Skin epidermis (tissue), 12 donors: ENCODE results near the gene KIAA1217.

Experiments used
- H3K27ac ChIP-seq, 21 experiments: fragments of 200-600 bp; sonication (generic) in 11 of 21; one replicate each; pipeline ENCODE4 v1.5.0; 2020; ENCODE audit warnings: mild to moderate bottlenecking in 3 of 21, inconsistent platforms in 2 of 21, moderate library complexity in 2 of 21
- H3K4me3 ChIP-seq, 7 experiments: fragments of 200-600 bp; sonication (generic) in 2 of 7; one replicate each; pipeline ENCODE4 v1.5.0; 2020; ENCODE audit warnings: inconsistent platforms in 2 of 7, mild to moderate bottlenecking in 2 of 7, moderate library complexity in 1 of 7

The KIAA1217 gene, protein sequence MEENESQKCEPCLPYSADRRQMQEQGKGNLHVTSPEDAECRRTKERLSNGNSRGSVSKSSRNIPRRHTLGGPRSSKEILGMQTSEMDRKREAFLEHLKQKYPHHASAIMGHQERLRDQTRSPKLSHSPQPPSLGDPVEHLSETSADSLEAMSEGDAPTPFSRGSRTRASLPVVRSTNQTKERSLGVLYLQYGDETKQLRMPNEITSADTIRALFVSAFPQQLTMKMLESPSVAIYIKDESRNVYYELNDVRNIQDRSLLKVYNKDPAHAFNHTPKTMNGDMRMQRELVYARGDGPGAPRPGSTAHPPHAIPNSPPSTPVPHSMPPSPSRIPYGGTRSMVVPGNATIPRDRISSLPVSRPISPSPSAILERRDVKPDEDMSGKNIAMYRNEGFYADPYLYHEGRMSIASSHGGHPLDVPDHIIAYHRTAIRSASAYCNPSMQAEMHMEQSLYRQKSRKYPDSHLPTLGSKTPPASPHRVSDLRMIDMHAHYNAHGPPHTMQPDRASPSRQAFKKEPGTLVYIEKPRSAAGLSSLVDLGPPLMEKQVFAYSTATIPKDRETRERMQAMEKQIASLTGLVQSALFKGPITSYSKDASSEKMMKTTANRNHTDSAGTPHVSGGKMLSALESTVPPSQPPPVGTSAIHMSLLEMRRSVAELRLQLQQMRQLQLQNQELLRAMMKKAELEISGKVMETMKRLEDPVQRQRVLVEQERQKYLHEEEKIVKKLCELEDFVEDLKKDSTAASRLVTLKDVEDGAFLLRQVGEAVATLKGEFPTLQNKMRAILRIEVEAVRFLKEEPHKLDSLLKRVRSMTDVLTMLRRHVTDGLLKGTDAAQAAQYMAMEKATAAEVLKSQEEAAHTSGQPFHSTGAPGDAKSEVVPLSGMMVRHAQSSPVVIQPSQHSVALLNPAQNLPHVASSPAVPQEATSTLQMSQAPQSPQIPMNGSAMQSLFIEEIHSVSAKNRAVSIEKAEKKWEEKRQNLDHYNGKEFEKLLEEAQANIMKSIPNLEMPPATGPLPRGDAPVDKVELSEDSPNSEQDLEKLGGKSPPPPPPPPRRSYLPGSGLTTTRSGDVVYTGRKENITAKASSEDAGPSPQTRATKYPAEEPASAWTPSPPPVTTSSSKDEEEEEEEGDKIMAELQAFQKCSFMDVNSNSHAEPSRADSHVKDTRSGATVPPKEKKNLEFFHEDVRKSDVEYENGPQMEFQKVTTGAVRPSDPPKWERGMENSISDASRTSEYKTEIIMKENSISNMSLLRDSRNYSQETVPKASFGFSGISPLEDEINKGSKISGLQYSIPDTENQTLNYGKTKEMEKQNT (N-terminal part only)

DNA sequence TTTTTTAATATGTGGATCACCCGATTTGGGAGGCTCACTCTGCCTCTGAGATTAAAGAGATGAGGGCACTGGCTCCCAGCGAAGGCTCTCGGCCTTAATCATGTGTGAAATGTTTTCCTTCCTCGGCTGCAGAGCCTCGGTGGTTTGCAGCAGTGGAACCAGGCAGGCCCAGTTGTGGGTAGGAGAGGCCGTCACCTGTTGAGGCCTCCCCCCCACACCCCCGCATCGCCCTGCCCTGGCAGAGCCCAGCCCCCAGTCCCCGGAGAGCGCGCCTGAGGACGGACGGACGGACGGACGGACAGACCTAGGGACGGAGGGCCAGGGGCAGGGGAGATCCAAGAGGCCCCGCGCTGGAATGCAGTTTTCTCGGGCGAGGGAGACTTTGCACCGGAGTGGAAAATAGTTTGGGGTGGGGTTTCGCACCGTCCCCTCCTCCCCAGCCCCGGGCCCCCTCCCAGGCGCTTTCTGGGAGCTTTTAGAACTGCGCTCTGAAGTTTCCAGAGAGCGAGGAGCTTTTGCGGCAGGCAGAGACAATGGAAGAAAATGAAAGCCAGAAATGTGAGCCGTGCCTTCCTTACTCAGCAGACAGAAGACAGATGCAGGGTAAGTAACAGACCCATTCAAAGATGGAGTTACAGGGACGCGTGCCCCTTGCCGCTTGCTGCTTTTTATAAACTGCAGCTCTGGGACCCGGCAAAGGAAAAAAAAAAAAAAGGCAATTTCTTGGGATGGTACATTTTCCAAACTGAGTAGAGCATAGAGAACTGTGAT, at the start of gene KIAA1217:
Gene KIAA1217, plus strand, starts transcription at position 478 of the 771 bp plus-strand sequence. Its CDS starts 56 bp downstream, at position 534.
- H3K4me3 ChIP-seq: peak within 1 kb of the TSS; percentile 25 to 40 (median 33)
- H3K27ac ChIP-seq: peak within 1 kb of the TSS; percentile 45 to 92 (median 81)

DNA sequence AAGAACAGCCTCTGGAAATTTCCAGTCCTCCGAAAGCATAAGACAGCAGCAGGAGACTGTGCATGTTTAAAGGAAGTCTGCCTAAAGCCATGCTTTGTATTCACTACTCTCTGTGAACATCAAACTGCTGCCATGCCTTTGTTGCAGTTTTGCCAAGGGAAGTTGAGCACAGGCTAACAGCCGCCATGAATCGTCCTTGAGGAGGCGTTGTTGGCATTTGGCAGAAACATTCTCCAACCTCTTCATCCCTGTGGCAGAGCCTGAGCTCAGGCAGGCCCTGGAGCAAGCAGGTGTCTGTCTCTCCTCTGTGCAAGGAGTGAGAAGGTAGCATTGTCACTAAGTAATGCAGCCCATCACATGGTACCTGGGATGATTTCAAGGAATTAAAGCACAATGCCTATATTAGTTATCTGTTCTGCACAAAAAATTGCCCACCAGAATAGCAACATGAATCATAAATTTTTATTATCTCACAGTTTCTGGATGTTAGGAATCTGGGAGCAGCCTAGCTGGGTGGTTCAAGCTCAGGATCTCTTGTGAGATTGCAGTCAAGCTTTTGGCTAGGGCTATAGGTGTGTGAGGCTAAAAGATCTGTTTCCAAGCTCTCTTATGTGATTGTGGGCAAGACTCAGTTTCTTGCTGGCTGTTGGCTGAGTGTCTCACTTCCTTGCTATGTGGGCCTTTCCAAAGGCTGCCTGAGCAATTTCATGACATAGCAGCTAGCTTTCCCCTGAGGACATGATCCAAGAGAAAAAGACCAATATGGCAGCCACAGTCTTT, 46.5 kb upstream of the KIAA1217 start:
- Histone ChIP-seq H3K4me3 (no peak overlapping the region), H3K27ac (no peak overlapping the region)

DNA sequence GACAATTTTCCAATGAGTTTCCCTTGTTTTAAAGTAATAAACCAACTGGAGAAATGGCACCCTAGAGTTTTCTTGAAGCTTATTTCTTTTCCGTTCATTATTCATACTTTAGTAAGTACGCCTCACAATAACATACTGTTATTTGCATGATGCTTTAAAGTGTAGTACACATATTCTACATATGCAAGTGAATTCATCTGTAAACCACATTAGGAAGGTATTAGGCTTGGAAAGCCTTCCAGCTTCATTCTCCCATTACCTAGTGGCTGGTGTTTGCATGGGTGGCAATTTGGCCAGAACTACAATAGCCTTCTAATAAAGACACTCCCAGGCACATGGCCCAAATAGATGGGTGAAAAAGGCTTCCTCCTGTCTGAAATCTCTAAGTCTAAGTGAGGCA, 45.5 kb upstream of the KIAA1217 start:
- H3K27ac ChIP-seq: no peak overlapping the region
- H3K4me3 ChIP-seq: no peak overlapping the region

DNA sequence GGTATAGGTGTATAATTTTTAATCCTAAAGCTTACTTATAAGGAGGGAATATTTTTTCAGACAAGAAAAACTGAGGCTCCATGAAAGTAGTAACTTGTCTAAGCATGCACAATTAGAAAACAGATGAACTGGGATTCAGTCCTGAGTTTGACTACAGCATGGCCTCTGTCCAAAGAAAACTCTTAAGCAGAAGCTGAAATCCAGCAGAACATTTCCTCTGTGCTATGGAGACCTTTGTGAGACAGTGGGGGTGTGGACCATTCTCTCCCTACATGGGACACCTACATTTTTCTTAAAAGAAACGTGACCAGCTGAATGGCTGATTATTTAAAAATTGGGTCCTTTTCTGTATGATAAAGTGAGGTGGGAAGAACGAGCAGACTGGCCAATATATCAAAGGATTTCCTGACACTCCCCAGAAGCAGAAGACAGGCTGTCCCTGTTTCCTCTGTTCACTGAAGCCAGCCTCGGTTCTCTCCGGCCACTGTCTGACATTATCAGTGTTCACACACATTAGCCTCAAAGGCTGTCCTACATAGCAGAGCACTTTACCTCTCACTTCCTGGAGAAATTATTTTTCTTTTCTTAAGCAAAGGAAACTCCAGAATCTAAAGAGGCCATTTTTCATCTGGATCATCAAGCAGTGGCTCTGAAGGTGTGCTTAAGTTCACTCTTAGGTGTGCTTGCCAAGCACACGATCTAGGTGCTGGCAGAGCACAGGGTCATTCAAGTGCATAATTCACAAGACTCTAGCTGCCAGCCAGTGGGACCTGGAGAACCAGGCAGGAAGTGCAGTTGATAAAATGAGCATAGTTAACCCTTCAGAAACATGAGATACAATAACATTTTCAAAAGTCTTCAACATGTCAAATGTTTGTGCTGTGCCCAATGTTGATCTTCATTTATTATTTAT, 40.4 kb upstream of the KIAA1217 start:
- Histone ChIP-seq H3K4me3 (no peak overlapping the region), H3K27ac (no peak overlapping the region)

DNA sequence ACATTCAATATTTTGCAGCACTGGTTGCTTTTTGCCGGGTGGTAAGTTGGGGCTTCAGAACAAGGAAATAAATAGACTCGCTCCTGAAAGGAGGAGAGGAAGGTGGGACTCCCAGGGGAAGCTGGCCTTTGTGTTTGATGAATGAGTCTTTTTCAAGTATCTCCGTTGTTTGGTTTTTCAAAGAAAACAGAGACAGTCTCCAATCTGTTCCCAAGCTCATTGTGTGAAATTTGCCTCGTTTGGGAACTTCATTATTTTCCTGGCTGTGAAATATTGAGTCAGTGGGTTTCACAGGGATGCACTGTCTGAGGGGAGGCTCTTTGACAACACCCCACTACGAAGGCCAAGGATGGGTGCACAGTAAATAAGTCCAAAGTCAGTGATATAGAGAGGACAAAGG, 38.7 kb upstream of the KIAA1217 start:
- Histone ChIP-seq H3K27ac (no peak overlapping the region), H3K4me3 (no peak overlapping the region)

DNA sequence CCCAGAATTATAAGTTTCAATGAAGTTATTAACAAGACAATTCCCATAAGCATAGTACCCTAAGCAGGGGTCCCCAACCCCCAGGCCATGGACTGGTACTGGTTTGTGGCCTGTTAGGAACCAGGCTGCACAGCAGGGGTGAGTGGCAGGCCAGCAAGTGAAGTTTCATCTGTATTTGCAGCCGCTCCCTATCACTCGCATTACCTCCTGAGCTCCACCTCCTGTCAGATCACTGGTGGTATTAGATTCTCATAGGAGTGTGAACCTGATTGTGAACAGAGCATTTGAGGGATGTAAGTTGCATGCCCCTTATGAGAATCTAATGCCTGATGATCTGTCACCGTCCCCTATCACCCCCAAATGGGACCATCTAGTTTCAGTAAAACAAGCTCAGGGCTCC, 36.0 kb upstream of the KIAA1217 start:
- Histone ChIP-seq H3K4me3 (no peak overlapping the region), H3K27ac (no peak overlapping the region)

DNA sequence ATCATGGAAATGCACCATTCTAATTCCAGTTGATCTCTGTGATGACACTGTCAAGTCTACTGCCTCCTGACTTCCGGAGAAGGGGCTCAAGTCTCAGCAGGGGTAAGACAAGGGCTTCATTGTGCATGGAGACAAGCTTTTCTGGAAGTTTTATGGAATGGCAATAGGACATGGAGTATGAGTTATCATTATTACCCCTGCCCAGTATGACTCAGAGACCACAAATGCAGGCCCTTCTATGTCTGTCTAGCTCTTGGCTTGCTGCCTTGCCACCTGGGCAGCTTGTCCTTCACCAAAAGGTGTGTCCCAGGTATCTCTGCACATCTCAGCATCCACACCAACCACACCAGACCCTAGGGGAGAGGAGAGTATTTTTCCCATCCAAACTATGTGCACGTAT, 34.9 kb upstream of the KIAA1217 start:
- Histone ChIP-seq H3K4me3 (no peak overlapping the region), H3K27ac (no peak overlapping the region)

DNA sequence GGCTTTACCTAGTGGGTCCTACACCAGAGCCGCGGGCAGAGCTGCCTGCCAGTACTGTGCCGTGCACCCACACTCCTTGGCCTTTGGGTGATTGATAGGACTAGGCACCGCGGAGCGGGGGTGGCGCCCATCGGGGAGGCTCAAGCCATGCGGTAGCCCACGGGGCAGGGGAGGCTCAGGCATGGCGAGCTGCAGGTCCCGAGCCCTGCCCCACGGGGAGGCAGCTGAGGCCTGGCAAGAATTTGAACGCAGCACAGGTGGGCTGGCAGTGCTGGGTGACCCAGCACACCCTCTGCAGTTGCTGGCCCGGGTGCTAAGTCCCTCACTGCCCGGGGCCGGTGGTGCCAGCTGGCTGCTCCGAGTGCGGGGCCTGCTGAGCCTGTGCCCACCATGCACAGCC, 32.3 kb upstream of the KIAA1217 start:
- H3K4me3 ChIP-seq: no peak overlapping the region

DNA sequence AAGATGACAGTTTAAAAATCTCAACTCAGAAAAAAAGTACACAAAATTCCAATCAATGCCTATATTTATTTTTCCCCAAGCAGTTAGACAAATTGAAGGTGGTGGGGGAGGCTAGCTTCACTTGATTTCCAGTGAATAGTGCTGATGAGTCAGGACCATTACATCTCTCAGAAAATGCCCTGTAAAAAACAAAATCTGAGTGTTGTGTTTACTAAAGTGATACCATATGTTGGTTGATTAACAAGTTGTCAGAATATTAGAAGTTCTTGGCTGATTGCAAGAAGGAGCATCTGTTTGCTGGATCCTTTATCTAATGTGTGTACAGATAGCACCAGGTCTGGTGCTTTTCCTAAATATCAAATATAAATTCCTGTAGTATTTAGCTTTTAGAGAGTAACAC, 31.3 kb upstream of the KIAA1217 start:
- Histone ChIP-seq H3K4me3 (no peak overlapping the region), H3K27ac (no peak overlapping the region)

More for the DNA sequence above, 32.3 kb upstream of the KIAA1217 start:
- H3K27ac ChIP-seq: no peak overlapping the region

DNA sequence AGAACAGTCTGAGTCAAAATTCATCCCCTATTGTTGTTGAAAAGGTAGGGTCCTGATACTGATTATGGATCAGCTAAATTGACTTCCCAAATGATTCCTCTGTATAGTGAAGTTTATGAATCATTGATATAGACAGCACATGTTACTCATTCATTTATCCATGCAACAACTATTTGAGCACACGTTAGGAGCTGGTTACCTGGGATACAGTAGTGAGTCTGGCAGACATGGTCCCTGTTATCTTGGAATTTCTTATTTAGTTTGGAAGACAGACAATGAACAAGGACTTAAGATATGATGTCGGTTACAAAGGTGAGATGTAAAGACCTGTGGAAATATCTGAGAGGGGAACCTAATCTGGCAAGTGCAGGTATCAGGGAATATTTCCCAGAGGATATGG, 28.0 kb upstream of the KIAA1217 start:
- H3K4me3 ChIP-seq: no peak overlapping the region
- H3K27ac ChIP-seq: no peak overlapping the region

DNA sequence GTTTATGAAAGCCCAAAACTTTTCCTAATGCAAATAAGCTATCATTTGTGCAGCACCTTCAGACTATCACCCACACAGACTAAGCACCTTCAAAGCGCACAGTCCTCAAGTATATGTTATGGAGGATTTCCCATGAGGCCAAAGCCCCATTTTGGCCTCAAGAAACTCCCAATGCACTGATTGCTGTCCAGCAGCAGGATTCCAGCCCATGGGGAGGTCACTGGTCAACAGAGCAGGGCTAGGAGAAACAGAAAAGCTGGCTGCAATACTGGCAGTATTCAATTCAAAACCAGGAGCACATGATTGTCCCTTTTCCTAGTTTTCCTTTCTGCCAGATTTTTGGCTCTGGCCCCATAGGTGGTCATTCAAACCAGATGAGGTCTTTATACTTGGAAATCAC, 24.5 kb upstream of the KIAA1217 start:
- Histone ChIP-seq H3K4me3 (no peak overlapping the region), H3K27ac (no peak overlapping the region)

DNA sequence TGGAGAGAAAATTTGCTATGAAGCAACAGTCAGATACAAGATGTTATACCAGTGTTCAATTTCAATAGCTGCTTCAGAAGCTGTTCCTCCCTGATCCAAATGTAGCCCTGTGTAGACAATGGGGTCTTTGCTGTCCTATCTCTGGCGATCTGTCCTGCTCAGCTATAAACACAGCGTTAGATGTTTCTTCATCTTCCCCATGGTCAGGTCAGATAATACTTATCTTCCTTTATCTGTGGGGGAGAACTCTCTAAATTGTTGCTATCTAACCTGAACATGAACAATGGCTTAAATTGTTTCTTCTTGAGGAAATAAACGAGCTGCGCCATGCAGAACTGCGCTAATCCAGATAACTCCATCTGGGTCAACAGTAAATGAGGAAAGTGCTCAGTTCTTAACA, 15.6 kb upstream of the KIAA1217 start:
- no peak overlapping the region for H3K27ac ChIP-seq
- no peak overlapping the region for H3K4me3 ChIP-seq

DNA sequence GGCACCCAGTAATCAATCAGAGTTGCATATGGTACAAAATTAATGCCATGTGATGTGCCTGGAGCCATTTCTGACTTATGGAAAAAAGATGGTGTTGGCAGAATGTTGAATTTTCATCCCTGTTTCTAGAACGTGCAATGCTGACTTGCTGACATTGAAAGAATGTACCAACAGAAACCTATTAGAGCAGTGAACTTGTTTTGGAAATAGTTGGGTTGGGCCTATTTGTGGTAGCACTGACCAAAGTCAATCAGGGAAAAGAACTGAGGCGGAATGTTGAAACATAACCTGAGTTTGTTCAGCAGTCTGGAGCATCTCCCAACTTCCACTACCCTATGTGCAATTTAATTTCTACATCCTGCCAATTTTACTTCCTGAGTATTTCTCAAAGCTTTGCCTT, 11.7 kb upstream of the KIAA1217 start:
- H3K4me3 ChIP-seq: no peak overlapping the region
- H3K27ac ChIP-seq: no peak overlapping the region

DNA sequence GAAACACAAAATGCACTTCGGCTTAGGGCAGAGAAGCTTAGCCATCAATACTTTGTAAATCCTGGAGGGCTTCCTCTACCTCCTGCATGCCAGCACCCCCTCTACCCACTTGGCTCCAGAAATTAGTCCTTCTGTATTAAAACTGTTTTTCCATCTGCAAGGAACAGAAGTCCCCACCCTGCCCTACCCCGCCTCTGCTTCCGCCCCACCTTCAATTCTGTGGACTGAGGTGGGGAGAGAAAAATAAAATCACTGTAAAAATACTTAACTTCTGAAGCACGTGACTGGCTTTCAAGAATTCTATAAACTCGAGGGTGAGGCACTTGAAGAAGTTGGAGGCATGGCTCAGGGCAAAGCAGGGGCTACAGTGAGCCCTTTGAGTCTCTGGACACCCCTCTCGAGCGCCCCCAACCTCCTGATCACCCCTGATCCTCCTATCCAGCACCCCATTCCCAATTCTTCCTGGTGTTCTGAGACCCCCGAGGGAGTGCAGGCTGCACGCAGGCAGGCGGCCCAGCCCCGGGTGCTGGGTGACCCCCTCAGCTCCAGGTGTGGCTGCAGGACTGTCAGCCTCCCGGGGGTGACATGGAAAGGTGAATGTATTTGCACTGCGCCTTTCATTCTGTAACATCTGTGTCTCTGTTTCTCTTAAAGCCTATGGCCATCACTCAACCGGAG, 7.3 kb upstream of the KIAA1217 start:
- Histone ChIP-seq H3K4me3 (no peak overlapping the region), H3K27ac (no peak overlapping the region)

DNA sequence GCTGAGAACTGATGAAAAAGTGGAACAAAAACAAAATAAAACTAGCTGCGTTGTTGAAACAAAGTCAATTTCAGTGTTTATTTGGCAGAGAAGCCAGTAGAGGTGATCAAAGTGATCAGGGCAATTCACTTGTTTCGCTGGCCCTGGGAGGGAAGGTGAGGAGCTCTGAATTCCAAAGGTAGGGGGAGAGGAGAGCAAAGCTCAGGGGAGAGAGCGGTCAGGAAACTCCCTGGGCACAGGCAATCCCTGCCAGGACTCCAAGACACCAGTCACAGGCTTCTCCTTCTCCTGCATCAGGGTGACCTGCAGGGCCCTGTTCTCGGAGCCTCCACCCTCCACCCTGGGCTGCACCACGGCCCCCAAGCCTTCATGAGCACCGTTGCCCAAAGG, 6.8 kb upstream of the KIAA1217 start:
- Histone ChIP-seq H3K4me3 (no peak overlapping the region), H3K27ac (no peak overlapping the region)

DNA sequence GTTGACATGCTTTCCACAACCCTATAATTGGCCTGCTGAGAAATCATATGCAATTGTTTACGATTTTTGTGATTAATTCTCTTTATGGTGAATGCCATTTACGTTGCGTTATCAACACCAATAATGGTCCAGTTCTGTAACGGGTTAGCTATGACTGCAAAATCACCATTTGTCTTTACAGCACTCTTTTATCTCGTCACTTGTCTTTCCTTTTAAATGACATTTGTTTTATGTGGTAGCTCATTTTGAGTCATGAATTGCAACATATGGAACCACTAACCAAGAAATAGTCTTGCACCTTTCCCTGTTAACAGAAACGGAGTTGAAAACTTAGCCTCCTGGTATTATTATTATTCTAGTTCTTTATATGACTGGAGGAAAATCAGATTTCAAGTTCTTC, 3.1 kb upstream of the KIAA1217 start:
- no peak overlapping the region for H3K27ac ChIP-seq

DNA sequence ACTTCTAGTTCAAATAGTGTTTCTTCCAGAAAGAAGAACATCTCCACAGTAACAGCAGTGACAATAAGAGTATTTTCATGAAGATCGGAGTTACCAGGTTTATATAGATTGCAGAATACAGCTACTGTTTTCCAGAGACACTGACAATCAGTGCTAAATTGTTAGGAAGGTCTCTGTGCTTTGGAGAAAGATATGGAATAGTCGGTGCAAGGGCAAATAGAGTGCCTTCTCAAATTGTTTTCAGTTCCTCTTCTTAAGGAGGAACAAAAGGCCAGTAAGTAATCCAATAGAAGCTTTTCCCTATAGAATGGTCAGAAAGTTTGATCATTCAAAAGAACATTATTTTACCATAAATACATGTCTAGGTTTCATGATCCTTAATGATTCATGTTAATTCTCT, 2.6 kb upstream of the KIAA1217 start:
- H3K27ac ChIP-seq: peak overlapping the region in 2 of 21 experiments; percentile 3 to 59
- no peak overlapping the region for H3K4me3 ChIP-seq

More for the DNA sequence above, 3.1 kb upstream of the KIAA1217 start:
- no peak overlapping the region for H3K4me3 ChIP-seq
